Transverse colon (tissue), 4 donors: ENCODE measurements around the gene TMEM202. TPM values are rescaled to one million over a fixed set of nuclear protein-coding genes. Genes with fewer than 3 reads are reported as not detected.
A peak's percentile ranks its signal among the peaks of the same experiment; 100 is the strongest.

ENCODE experiments used
- DNase-seq: peaks from one replicate; pipeline ENCODE4 v3.0.0-alpha.2; 2019
- H3K27ac ChIP-seq, 4 donors: fragments of 200-600 bp; sonication (generic); 2 replicates each; pipeline ENCODE4 v1.5.1; 2016 to 2018; ENCODE audit warnings: inconsistent platforms in 4 of 4
- H3K27me3 ChIP-seq: fragments of 200-600 bp; sonication (generic); 2 replicates; pipeline ENCODE4 v1.5.1; 2017; ENCODE audit warnings: inconsistent platforms
- H3K36me3 ChIP-seq, 4 donors: fragments of 200-600 bp; sonication (generic); 2 replicates each; pipeline ENCODE4 v1.5.1; 2017 to 2019; ENCODE audit warnings: inconsistent platforms in 4 of 4
- H3K4me1 ChIP-seq, 4 donors: fragments of 200-600 bp; sonication (generic); 2 replicates each; pipeline ENCODE4 v1.5.1; 2017 to 2020; ENCODE audit warnings: inconsistent platforms in 4 of 4
- H3K4me3 ChIP-seq, 4 donors: fragments of 200-600 bp; sonication (generic); 1 replicate in 1 of 4; 2 replicates in 3 of 4; pipeline versions ENCODE4 v1.5.1 to v1.6.1; 2017 to 2019; ENCODE audit warnings: inconsistent platforms in 4 of 4
- H3K9me3 ChIP-seq, 2 donors: fragments of 200-600 bp; sonication (generic); 2 replicates each; pipeline ENCODE4 v1.5.1; 2017 to 2019; ENCODE audit warnings: inconsistent platforms in 2 of 2
- EP300 ChIP-seq: sonication (generic); formaldehyde crosslinking; IDR thresholded peaks from one replicate; pipeline ENCODE4 v1.6.1; 2017; ENCODE audit warnings: antibody characterized with exemption, low read depth
- POLR2A ChIP-seq: fragments of 450-650 bp; IDR thresholded peaks from one replicate; pipeline ENCODE4 v1.6.1; 2016; ENCODE audit warnings: antibody characterized with exemption, mild to moderate bottlenecking, moderate library complexity
- POLR2AphosphoS5 ChIP-seq, 3 donors: sonication (generic); formaldehyde crosslinking; IDR thresholded peaks; one replicate each; pipeline ENCODE4 v1.6.1; 2016; ENCODE audit warnings: antibody characterized with exemption in 3 of 3
- WGBS, 2 donors: methylation state at CpG; one replicate each; pipeline ENCODE4 v1.1.5; 2018; ENCODE audit warnings: low coverage in 1 of 2; 5-methylcytosine and 5-hydroxymethylcytosine counted together
- in situ Hi-C, 4 donors: fragments of 200-750 bp; cut with MboI; loops; one replicate each; pipeline versions ENCODE4 v1.15.0 to v1.15.1; 2017; ENCODE audit warnings: low sequenced_read_pairs in 3 of 4, low pct_ligation_motif_present in 1 of 4, low pct_unique_long_range_greater_than_20kb in 1 of 4
- intact Hi-C: fragments of 100-400 bp; cut with DNase I; formaldehyde crosslinking; loops from one replicate; pipeline ENCODE4 v1.15.1; 2023; ENCODE audit warnings: low total_unique reads
- total RNA-seq, 4 donors: library from RNA; depleted of rRNA; stranded (reverse); fragments of >200 nt; gene quantifications; one replicate each; pipeline ENCODE4 v1.1.0, GENCODE V29; 2016
- TF ChIP-seq, protein P1 (sequence below), 5 experiments: fragments of 200-600 bp in 3 of 5; fragments of 450-650 bp in 2 of 5; sonication (generic) in 3 of 5; IDR thresholded peaks; 1 replicate in 2 of 5; 2 replicates in 3 of 5; pipeline ENCODE4 v1.5.1; 2016 to 2017; ENCODE audit warnings: antibody characterized with exemption in 5 of 5, inconsistent platforms in 3 of 5, mild to moderate bottlenecking in 2 of 5, moderate library complexity in 1 of 5

The TMEM202 gene
- total RNA-seq, 4 donors from 2014 or later = not detected

DNA sequence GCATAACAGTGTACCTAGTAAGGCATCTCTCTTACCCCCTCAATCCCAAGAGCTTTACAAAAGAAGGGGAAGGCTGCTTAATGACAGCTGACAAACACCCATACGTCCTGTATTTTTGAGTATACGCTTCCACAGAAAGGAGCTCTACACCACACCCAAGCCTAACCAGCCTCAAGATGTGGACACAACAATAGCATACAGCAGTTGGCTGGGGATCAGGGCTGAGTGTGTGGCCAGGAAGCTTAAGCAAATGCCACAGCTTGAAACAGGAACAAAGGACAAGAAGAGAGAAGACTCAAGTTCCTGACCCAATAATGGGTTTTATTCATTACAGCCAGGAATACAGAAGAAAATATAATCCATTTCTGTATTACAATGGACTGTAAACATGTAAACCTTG is 29.2 kb upstream of the TMEM202 start:
- Histone ChIP-seq H3K36me3 (peaks cover 0 to 3% (median 0%) of the 10 kb centered on the region in 4 donors), H3K4me3 (no peak overlapping the region), H3K9me3 (no peaks in the 10 kb centered on the region), H3K4me1 (peaks cover 0 to 42% (median 2%) of the 10 kb centered on the region in 4 donors), H3K27me3 (no peaks in the 10 kb centered on the region), H3K27ac (peak overlapping the region in 2 of 4 donors; percentile 27 to 40)
- TF ChIP-seq POLR2AphosphoS5 (IDR thresholded peaks at IDR 0.05) (no peak), POLR2A (no peak), EP300 (no peak)
- TF ChIP-seq, protein P1, sequence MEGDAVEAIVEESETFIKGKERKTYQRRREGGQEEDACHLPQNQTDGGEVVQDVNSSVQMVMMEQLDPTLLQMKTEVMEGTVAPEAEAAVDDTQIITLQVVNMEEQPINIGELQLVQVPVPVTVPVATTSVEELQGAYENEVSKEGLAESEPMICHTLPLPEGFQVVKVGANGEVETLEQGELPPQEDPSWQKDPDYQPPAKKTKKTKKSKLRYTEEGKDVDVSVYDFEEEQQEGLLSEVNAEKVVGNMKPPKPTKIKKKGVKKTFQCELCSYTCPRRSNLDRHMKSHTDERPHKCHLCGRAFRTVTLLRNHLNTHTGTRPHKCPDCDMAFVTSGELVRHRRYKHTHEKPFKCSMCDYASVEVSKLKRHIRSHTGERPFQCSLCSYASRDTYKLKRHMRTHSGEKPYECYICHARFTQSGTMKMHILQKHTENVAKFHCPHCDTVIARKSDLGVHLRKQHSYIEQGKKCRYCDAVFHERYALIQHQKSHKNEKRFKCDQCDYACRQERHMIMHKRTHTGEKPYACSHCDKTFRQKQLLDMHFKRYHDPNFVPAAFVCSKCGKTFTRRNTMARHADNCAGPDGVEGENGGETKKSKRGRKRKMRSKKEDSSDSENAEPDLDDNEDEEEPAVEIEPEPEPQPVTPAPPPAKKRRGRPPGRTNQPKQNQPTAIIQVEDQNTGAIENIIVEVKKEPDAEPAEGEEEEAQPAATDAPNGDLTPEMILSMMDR (IDR thresholded peaks at IDR 0.05) = no peak
- intact Hi-C loops = no loop called here
- peak; percentile 21 for DNase-seq
- WGBS, 2 donors = 66 to 83% methylated on average over 2 of the region's 2 CpGs
- in situ Hi-C loops = no loop called here

DNA sequence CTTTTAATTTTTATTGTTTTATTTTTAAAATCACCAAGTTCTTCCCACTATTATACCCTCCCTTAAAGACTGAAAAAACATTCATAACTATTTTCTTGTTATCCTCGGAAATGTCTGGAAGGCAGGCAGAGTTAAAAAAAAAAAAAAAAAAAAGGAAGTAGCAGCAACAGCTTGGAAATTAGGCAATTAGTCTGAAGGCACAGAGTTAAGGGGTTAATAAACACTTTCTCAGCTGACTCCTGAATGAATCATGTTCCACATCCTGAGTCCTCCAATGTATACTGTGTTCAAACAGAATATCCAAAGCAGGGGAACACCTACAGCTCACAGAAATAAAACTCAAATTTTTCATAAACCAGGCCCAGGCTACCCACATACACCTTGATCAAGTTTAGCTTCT is 28.1 kb upstream of the TMEM202 start:
- no peak for DNase-seq
- in situ Hi-C loops (no loop called here), intact Hi-C loops (no loop called here)
- Histone ChIP-seq H3K4me3 (no peak overlapping the region), H3K9me3 (no peaks in the 10 kb centered on the region), H3K27me3 (no peaks in the 10 kb centered on the region), H3K27ac (no peak overlapping the region), H3K4me1 (peaks cover 0 to 51% (median 10%) of the 10 kb centered on the region in 4 donors), H3K36me3 (peaks cover 0 to 3% (median 0%) of the 10 kb centered on the region in 4 donors)
- TF ChIP-seq POLR2A = no peak
- TF ChIP-seq, protein P1 (IDR thresholded peaks at IDR 0.05) = no peak
- TF ChIP-seq EP300 = no peak
- TF ChIP-seq POLR2AphosphoS5 (IDR thresholded peaks at IDR 0.05) = no peak
- WGBS, 2 donors = 73 to 77% methylated on average over 1 of the region's 1 CpG

DNA sequence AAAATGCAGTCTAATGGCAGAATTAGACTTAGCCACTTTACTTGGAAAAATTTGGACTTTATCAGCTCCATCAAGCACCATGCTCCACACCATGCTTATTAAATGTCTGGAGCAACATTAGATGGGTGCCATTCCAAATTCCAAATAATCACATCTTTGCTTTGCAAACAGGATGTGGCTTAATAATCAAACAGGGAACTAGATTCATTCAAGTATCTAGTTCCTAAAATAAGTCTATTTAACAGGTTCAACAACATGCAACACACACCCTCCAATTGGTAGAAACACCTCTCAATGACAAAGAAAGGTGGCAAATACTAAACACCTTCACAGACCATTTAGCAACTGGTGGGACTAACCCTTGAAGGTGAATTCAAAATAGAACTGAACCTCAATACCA is 25.7 kb upstream of the TMEM202 start:
- Histone ChIP-seq H3K4me3 (no peak overlapping the region), H3K9me3 (no peaks in the 10 kb centered on the region), H3K36me3 (peaks cover 0 to 3% (median 0%) of the 10 kb centered on the region in 4 donors), H3K27ac (no peak overlapping the region), H3K27me3 (no peaks in the 10 kb centered on the region), H3K4me1 (peaks cover 8 to 55% (median 21%) of the 10 kb centered on the region in 4 donors)
- no peak for DNase-seq
- TF ChIP-seq POLR2A (no peak), POLR2AphosphoS5 (IDR thresholded peaks at IDR 0.05) (no peak), EP300 (no peak)
- TF ChIP-seq, protein P1 (IDR thresholded peaks at IDR 0.05) = no peak
- in situ Hi-C loops (no loop called here), intact Hi-C loops (no loop called here)

DNA sequence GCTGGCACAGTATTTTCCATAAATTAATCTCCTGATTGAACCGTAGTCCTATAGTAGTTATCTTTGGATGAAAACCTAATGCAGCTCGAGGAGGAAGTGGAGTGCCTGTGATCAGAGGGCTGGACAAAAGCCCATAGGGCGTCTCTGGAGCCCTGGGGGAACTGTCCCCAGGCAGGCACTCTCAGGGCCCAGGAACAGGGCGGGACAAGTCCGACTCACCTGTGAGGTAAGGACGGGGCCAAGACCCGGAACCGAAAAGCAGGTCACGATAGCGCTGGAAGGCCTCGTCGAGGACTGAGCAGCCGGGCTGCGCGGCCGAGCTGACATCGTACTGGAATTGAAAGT is 22.6 kb upstream of the TMEM202 start:
- Histone ChIP-seq H3K27ac (peak overlapping the region; percentile 90 to 92 (median 92)), H3K36me3 (no peaks in the 10 kb centered on the region), H3K4me3 (peak overlapping the region; percentile 57 to 65 (median 61)), H3K4me1 (peaks cover 8 to 36% (median 18%) of the 10 kb centered on the region in 4 donors), H3K27me3 (no peaks in the 10 kb centered on the region), H3K9me3 (no peaks in the 10 kb centered on the region)
- intact Hi-C loops = loop anchor here (5.0 kb wide), 1 partner anchor 97 kb away; the partner anchor contains the start of gene ARIH1
- WGBS, 2 donors = 1% methylated on average over 17 of the region's 17 CpGs; no CpG with 5 or more reads in 1 of the 2 donors
- in situ Hi-C loops = loop anchor here in 1 of 4 donors (5.0 kb wide), 1 partner anchor 97 kb away; the partner anchor contains the start of gene ARIH1
- TF ChIP-seq POLR2AphosphoS5 (IDR thresholded peaks at IDR 0.05) (no peak), POLR2A (no peak), EP300 (no peak)
- TF ChIP-seq, protein P1 (IDR thresholded peaks at IDR 0.05) = no peak
- peak; percentile 74 for DNase-seq
